Measurements from ENCODE around the gene RPP25.
A peak's percentile ranks its signal among the peaks of the same experiment; 100 is the strongest.

Gene RPP25

DNA sequence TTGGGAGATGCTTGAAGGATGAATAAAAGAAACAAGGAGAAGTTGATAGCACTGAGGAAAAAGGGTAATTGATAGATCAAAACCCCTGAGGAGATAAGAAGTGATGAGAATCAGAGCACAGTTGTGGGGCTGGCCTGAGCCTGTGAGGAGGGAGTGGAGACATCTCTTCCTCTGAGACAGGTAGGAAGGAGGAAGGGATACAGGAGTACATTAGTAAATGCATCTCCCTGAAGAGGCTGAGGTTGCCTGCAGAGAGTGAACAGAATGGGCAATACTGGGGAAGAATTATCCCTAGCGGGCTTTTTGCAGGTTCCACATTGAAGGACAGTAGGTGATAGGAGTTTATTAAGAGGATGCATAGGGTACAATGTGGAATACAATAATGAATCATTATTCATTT is 21.5 kb upstream of the RPP25 start:
- H3K9me3 ChIP-seq (replicated peaks; ENCODE audit: insufficient read depth, low read length): no peaks in the 10 kb centered on the region

GRCh38 chr15:74977599-74977998 is 21.0 kb upstream of the RPP25 start:
- Histone ChIP-seq H3K79me2 (ENCODE audit: low read length) (no peaks in the 10 kb centered on the region), H3K36me3 (replicated peaks; ENCODE audit: insufficient read depth, low read length) (no peaks in the 10 kb centered on the region), H2AFZ (ENCODE audit: low read length) (no peak overlapping the region), H3K9me2 (replicated peaks; ENCODE audit: insufficient read depth, low read length) (no peaks in the 10 kb centered on the region), H3K4me3 (ENCODE audit: low read length) (no peak overlapping the region), H3F3A (ENCODE audit: insufficient read depth, low read length) (no peaks in the 10 kb centered on the region), H4K20me1 (ENCODE audit: insufficient read depth, low read length) (no peaks in the 10 kb centered on the region), H3K27ac (ENCODE audit: low read length) (no peak overlapping the region), H3K4me2 (ENCODE audit: low read depth, low read length) (no peak overlapping the region), H3K9ac (ENCODE audit: low read length) (no peak overlapping the region), H3K27me3 (replicated peaks; ENCODE audit: insufficient read depth, low read length) (no peaks in the 10 kb centered on the region), H3K9me3 (replicated peaks; ENCODE audit: insufficient read depth, low read length) (no peaks in the 10 kb centered on the region), H3K4me1 (ENCODE audit: low read length) (no peaks in the 10 kb centered on the region)
- no peak for DNase-seq
- TF ChIP-seq EZH2phosphoT487 (IDR thresholded peaks at IDR 0.05; ENCODE audit: low read length) (no peak), EZH2 (optimal IDR thresholded peaks at IDR 0.05; ENCODE audit: low read depth, low read length) (no peak)
- TF ChIP-seq, protein P1, sequence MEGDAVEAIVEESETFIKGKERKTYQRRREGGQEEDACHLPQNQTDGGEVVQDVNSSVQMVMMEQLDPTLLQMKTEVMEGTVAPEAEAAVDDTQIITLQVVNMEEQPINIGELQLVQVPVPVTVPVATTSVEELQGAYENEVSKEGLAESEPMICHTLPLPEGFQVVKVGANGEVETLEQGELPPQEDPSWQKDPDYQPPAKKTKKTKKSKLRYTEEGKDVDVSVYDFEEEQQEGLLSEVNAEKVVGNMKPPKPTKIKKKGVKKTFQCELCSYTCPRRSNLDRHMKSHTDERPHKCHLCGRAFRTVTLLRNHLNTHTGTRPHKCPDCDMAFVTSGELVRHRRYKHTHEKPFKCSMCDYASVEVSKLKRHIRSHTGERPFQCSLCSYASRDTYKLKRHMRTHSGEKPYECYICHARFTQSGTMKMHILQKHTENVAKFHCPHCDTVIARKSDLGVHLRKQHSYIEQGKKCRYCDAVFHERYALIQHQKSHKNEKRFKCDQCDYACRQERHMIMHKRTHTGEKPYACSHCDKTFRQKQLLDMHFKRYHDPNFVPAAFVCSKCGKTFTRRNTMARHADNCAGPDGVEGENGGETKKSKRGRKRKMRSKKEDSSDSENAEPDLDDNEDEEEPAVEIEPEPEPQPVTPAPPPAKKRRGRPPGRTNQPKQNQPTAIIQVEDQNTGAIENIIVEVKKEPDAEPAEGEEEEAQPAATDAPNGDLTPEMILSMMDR (IDR thresholded peaks at IDR 0.05; ENCODE audit: low read length): no peak

More for the DNA sequence above, 21.5 kb upstream of the RPP25 start:
- no peak for TF ChIP-seq EZH2 (optimal IDR thresholded peaks at IDR 0.05; ENCODE audit: low read depth, low read length)
- TF ChIP-seq, protein P1 (IDR thresholded peaks at IDR 0.05; ENCODE audit: low read length): no peak
- TF ChIP-seq EZH2phosphoT487 (IDR thresholded peaks at IDR 0.05; ENCODE audit: low read length): no peak
- Histone ChIP-seq H3K27me3 (replicated peaks; ENCODE audit: insufficient read depth, low read length) (no peaks in the 10 kb centered on the region), H3K9ac (ENCODE audit: low read length) (no peak overlapping the region), H3K36me3 (replicated peaks; ENCODE audit: insufficient read depth, low read length) (no peaks in the 10 kb centered on the region), H3K4me3 (ENCODE audit: low read length) (no peak overlapping the region), H4K20me1 (ENCODE audit: insufficient read depth, low read length) (no peaks in the 10 kb centered on the region), H3K27ac (ENCODE audit: low read length) (no peak overlapping the region), H3K4me2 (ENCODE audit: low read depth, low read length) (no peak overlapping the region), H3F3A (ENCODE audit: insufficient read depth, low read length) (no peaks in the 10 kb centered on the region), H2AFZ (ENCODE audit: low read length) (no peak overlapping the region), H3K9me2 (replicated peaks; ENCODE audit: insufficient read depth, low read length) (no peaks in the 10 kb centered on the region), H3K79me2 (ENCODE audit: low read length) (no peaks in the 10 kb centered on the region), H3K4me1 (ENCODE audit: low read length) (no peaks in the 10 kb centered on the region)
- no peak for DNase-seq

- Histone ChIP-seq H3K79me2 (ENCODE audit: low read length) (no peaks in the 10 kb centered on the region), H3K4me2 (ENCODE audit: low read depth, low read length) (no peak overlapping the region), H3K9me3 (replicated peaks; ENCODE audit: insufficient read depth, low read length) (no peaks in the 10 kb centered on the region), H3K4me3 (ENCODE audit: low read length) (no peak overlapping the region), H2AFZ (ENCODE audit: low read length) (no peak overlapping the region), H3K9me2 (replicated peaks; ENCODE audit: insufficient read depth, low read length) (no peaks in the 10 kb centered on the region), H3K36me3 (replicated peaks; ENCODE audit: insufficient read depth, low read length) (no peaks in the 10 kb centered on the region), H3F3A (ENCODE audit: insufficient read depth, low read length) (no peaks in the 10 kb centered on the region), H4K20me1 (ENCODE audit: insufficient read depth, low read length) (no peaks in the 10 kb centered on the region), H3K9ac (ENCODE audit: low read length) (no peak overlapping the region), H3K27me3 (replicated peaks; ENCODE audit: insufficient read depth, low read length) (no peaks in the 10 kb centered on the region), H3K27ac (ENCODE audit: low read length) (no peak overlapping the region), H3K4me1 (ENCODE audit: low read length) (no peaks in the 10 kb centered on the region)
- no peak for DNase-seq
- TF ChIP-seq, protein P1 (IDR thresholded peaks at IDR 0.05; ENCODE audit: low read length): peak; percentile 27
- no peak for TF ChIP-seq EZH2 (optimal IDR thresholded peaks at IDR 0.05; ENCODE audit: low read depth, low read length)
These were observed 19.6 kb upstream of the RPP25 start for GRCh38 chr15:74976159-74976558.

Data from MM.1S (cell line).